ENCODE data around the gene PRG2. TPM values are rescaled to one million over a fixed set of nuclear protein-coding genes. Genes with fewer than 3 reads are reported as not detected.
"Not testable (repeated sequence)": the region's sequence is repeated elsewhere in the genome, so short reads cannot be mapped to it uniquely, and the experiment has no call there.

The PRG2 gene
- total RNA-seq, 1 donor from 2014 or later, result not detected

- no peak for DNase-seq
These were observed 25.4 kb downstream of the PRG2 start for GRCh38 chr11:57364851-57365660.

- DNase-seq, result no peak
These were observed 27.0 kb downstream of the PRG2 start for GRCh38 chr11:57363131-57364080.

DNA sequence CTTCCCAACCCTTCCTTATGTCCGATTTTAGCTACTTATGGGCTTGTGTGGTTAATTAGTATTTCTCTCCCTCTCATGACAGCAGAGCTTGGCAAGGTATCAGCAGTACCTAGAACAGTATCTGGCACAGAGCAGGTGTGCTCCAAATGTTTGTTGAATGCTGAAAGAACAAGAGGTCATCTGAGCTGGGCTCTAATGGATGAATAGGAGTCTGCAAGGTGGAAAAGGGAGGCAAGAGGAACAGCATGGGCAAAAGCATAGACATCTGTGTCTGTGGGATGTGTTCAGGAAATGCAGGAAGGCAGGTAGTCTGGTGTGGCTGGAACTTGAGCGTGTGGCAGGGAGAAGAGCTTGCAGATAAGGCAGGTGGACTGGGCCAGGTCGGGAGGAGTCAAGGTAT, 28.5 kb downstream of the PRG2 start:
- no peak for DNase-seq

- DNase-seq, result not testable (repeated sequence)
These were observed 29.0 kb downstream of the PRG2 start for GRCh38 chr11:57361420-57361819.

GRCh38 chr11:57360991-57361390, 29.5 kb downstream of the PRG2 start:
- no peak for DNase-seq

GRCh38 chr11:57359896-57360690, 30.4 kb downstream of the PRG2 start:
- no peak for DNase-seq

- DNase-seq, result no peak
These were observed 31.1 kb downstream of the PRG2 start for GRCh38 chr11:57359396-57359795.

DNA sequence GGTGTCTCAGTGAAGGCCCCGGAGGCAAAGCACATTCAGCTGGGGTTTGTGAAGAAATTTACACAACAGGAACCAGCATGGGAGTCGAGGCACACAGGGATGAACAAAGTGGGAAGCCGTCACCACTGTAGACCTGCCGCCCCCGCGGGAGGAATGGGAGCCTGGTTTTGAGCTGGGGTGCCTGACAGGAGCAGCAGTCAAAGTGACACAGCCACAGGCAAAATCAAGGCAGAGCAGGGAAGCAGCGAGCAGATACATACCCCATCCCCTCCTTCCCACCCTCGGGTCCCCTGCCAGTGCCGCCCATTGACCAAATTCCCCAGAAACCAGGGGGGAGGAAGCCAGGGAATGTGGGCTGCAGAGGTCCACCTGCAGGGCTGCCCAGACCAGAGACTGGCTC, 31.5 kb downstream of the PRG2 start:
- DNase-seq, result no peak

- DNase-seq, result no peak
These were observed 31.9 kb downstream of the PRG2 start for GRCh38 chr11:57358543-57358961.

GRCh38 chr11:57357856-57358255, 32.6 kb downstream of the PRG2 start:
- DNase-seq, result no peak

- DNase-seq, result no peak
These were observed 33.1 kb downstream of the PRG2 start for GRCh38 chr11:57357310-57357709.

- DNase-seq, result no peak
These were observed 34.2 kb downstream of the PRG2 start for GRCh38 chr11:57356268-57356667.

DNA sequence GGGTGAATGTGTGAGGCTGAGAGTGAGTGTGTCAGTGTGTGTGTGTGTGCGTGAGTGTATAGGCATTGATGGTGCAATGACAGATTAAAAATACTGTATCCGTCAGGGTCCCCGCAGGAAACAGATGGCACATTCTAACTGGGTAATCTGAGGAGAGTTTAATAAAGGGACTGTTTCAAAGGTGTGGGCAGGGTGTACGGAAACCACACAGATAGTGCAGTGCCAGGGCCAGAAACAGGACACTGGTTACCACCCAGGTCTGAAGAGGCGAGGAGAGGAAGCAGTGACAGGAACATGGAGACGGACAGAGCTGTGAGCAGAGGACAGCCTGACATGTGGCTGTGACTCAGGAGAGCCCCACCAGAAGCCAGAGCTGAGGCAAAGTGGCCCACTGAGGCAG, 35.8 kb downstream of the PRG2 start:
- no peak for DNase-seq

DNA sequence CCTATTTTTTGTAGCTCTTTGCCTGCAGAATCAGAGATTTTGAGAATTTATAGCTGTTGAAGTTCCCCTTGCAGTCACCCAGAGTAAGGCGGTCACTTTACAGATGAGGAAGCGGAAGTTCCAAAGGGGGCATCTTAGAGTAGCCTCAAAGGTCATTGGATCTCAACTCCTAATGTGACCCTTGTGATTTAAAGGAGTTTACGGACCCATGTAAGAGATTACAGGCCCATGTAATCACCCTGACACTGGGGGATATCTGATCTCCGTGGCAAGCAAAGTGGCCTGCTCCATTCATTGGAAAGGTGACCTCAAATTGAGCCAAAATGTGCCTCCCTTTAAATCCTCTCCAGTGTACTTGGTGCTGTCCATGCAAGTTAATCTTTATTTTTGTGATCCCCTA, 36.6 kb downstream of the PRG2 start:
- DNase-seq, result no peak

DNA sequence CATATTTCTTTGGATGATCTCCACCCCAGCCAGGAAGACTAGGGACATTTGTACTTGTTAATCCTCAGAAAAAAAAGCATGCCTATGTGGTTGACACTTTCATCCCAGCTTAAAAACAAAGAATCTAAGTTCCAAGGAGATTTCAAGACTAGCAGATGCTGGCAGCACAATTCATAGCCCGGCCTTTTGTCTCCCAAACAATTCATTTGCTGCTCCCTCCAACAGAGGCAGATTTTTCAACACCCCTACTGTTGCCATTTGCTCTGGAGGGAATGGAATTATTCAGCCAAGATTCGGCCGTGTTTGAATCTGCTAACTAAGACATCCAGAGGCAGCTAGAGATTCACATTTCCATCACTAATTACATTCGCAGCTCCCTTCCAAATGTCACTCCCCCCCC, 37.0 kb downstream of the PRG2 start:
- no peak for DNase-seq

GRCh38 chr11:57353036-57353435, 37.4 kb downstream of the PRG2 start:
- DNase-seq, result no peak

- DNase-seq, result peak; percentile 69
These were observed 40.8 kb downstream of the PRG2 start for GRCh38 chr11:57349491-57350274.

- DNase-seq, result no peak
These were observed 41.7 kb downstream of the PRG2 start for GRCh38 chr11:57348636-57349313.

GRCh38 chr11:57348052-57348451, 42.4 kb downstream of the PRG2 start:
- DNase-seq, result no peak

DNA sequence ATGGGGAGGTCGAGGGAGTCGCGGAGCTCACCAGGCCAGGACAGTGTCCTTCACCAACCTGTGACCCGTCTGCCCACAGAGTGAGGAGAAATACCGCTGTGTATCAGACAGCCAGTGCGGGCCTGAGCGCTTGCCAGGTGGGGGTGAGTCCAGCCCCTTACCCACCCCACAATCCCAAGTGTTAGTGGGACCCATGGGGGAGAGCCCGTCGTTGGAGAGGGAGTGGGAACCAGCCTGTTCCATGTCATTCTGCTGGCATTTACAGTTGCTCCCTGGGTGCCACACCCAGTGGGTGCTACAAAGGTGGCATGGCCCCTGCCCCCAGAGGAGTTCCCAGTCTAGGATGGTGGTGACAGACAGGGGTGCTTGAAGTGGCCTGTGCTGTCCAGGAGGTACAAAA, 43.1 kb downstream of the PRG2 start:
- DNase-seq, result no peak

DNA sequence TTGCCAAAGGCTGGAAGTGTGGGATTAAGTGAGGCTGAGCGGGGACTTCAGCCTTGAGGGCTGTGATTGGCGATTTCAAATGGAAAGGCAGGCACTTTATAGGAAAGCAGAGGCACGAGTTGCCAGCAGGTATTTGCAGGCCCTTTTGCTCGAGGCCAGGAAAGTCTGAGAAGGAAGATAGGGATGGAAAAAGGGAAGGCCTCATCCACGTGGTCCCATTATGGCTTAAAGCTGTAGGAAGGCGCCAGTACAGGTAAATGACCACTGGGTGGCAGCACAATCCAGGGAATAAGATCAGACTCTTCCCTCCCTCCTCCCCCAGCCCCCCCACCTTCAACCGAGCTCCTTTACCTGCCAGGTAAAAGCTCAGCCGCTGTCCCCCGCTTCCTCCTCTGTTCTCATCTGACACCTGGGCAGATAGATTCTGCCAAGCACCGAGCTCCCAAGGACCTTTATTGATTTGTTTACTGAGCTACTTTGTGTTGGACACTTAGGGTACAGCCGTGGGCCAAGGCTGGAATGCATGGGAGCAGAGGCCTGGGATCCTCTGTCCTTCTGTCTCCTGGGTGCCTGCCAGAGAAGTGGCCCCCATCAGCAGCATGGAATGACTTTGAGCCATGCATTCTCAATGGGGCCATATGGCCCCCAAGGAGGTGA, 44.8 kb downstream of the PRG2 start:
- peak; percentile 84 for DNase-seq

All from dermis blood vessel endothelial cell (primary cell).